Nasal cavity respiratory epithelium epithelial cell of viscerocranial mucosa (primary cell): Measurements from ENCODE around the gene DTWD1. TPM values are rescaled to one million over a fixed set of nuclear protein-coding genes. Genes with fewer than 3 reads are reported as not detected.

Experiments used
- total RNA-seq: library from RNA; depleted of rRNA; stranded (reverse); fragments of >200 nt; gene quantifications from 2 replicates; pipeline ENCODE4 v1.2.3, GENCODE V29; 2014

The DTWD1 gene
- total RNA-seq: 14.4 and 18.0 TPM in 2 replicates

DNA sequence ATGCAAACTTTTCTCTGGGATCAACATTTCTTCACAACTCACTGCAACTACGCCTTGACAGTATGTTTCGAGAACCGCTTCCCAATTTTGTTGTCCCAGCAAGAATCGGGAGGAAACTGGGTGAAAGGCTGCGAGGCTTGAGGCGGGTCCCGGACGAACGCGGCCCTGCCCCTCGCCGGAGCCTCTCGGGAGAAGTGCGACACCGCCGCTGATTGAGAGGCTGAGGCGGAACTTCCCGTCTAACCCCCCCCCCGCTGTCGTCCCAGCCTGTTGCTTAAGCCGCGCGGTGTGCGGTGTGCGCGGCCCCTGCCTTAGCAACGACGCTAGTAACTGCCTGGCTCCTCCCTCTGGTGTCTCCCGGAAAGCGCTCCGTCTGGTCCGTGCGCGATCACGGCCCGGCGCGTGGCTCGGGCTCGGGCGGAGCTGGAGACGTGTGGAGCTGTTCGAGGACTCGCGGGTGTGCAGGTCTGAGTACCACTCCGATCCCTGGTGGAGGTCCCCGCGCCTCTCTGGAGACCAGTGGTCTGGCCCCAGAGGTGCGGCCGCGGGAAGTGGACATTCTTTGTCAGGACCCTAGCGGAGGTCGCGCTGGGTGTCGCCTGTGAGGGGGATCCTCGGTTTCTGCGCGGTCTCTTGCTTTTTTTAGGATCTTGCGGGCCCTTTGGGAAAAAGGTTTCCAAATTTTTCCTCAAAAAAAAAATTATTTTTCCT is at the start of gene DTWD1, which contains the start of gene FAM227B:
TSS of gene DTWD1 (plus strand) at position 391 of the 711 bp plus-strand sequence. CDS start 4,120 bp downstream, outside the sequence.
TSS of gene FAM227B (minus strand) at position 161 of the 711 bp plus-strand sequence. CDS start 5,647 bp downstream, outside the sequence.

Other genes with a start within 250 kb of the DTWD1 start
- under 0.01 and 0.07 TPM in 2 replicates for gene FGF7, start 197.8 kb upstream of the DTWD1 start, total RNA-seq
- gene FAM227B, start 230 bp upstream of the DTWD1 start, total RNA-seq: 2.7 and 5.5 TPM in 2 replicates